HCT116 (cell line): Measurements from ENCODE around the gene PCDHA7. TPM values are rescaled to one million over a fixed set of nuclear protein-coding genes. Genes with fewer than 3 reads are reported as not detected.

ENCODE experiments used
- ATAC-seq: fragments of 200-7000 bp; cut with Tn5 transposase; 2 replicates; pipeline ENCODE4 v1.9.1; 2020; ENCODE audit warnings: mild to moderate bottlenecking, moderate library complexity
- BruUV-seq: library from RNA; stranded (reverse); fragments of 400-500 nt; replicated peaks from 2 replicates; lab custom pipeline; 2021; lab: Mats Ljungman, UMichigan
- CTCF ChIA-PET: fragments of 300-600 bp; sonication (Branson Sonifier 250); formaldehyde crosslinking; loops from one replicate; lab custom pipeline; 2021; ENCODE audit warnings: antibody characterized with exemption; lab: Charles Lee
- POLR2A ChIA-PET: fragments of 300-600, 350-600 bp; sonication (Branson Sonifier 250); formaldehyde crosslinking; loops from one replicate; lab custom pipeline; 2021; ENCODE audit warnings: antibody characterized with exemption; lab: Charles Lee
- RAD21 ChIA-PET, 2 experiments: fragments of 300-600 bp; sonication (Branson Sonifier 250); formaldehyde crosslinking; loops; one replicate each; lab custom pipeline; 2023; ENCODE audit warnings: low total read pairs in 2 of 2; ENCODE audit not compliant: uncharacterized antibody in 2 of 2, unreplicated experiment in 2 of 2, low non-redundant PET in 1 of 2; lab: Charles Lee
- DNase-seq: peaks from one replicate; pipeline ENCODE4 v3.0.0-alpha.2; 2010; ENCODE audit warnings: low read depth, low spot score
- H2AFZ ChIP-seq: fragments of 200-600 bp; shearing (Covaris generic), sonication (generic); 2 replicates; pipeline ENCODE4 v1.6.1; 2017; ENCODE audit warnings: low read depth, mixed run types, mixed read lengths, antibody characterized with exemption, low read length; ENCODE audit not compliant: poor library complexity, severe bottlenecking
- H3K27ac ChIP-seq: 2 replicates; pipeline ENCODE4 v1.5.1; 2012; ENCODE audit warnings: low read depth, low read length
- H3K27me3 ChIP-seq: fragments of 200-600 bp; sonication (generic); 2 replicates; pipeline ENCODE4 v1.6.1; 2016; ENCODE audit warnings: mixed run types, low read length, mixed read lengths; ENCODE audit not compliant: insufficient read depth
- H3K36me3 ChIP-seq, 2 experiments: fragments of 200-500 bp in 1 of 2; fragments of 200-600 bp in 1 of 2; sonication (Bioruptor generic) in 1 of 2; sonication (generic) in 1 of 2; 2 replicates each; pipeline versions ENCODE4 v1.5.1 to v1.6.1; 2014 to 2016; ENCODE audit warnings: low read length in 2 of 2, inconsistent platforms in 1 of 2, mixed read lengths in 1 of 2, mixed run types in 1 of 2; ENCODE audit not compliant: insufficient read depth in 2 of 2, control insufficient read depth in 1 of 2
- H3K4me1 ChIP-seq, 2 experiments: fragments of 200-600 bp in 1 of 2; sonication (generic) in 1 of 2; 2 replicates each; pipeline versions ENCODE4 v1.5.1 to v1.6.1; 2012 to 2017; ENCODE audit warnings: low read length in 2 of 2, inconsistent platforms in 1 of 2, mild to moderate bottlenecking in 1 of 2, mixed read lengths in 1 of 2, mixed run types in 1 of 2, moderate library complexity in 1 of 2; ENCODE audit not compliant: insufficient read depth in 2 of 2, control insufficient read depth in 1 of 2
- H3K4me2 ChIP-seq: fragments of 200-600 bp; sonication (generic); 2 replicates; pipeline ENCODE4 v1.6.1; 2017; ENCODE audit warnings: mixed run types, low read length, mixed read lengths
- H3K4me3 ChIP-seq, 2 experiments: fragments of 200-600 bp in 1 of 2; sonication (generic) in 1 of 2; replicated peaks in 1 of 2; 2 replicates each; pipeline ENCODE4 v1.5.1; 2011 to 2016; ENCODE audit warnings: low read length in 2 of 2, control low read depth in 1 of 2, low read depth in 1 of 2, mild to moderate bottlenecking in 1 of 2, mixed read lengths in 1 of 2, mixed run types in 1 of 2
- H3K79me2 ChIP-seq: fragments of 200-600 bp; sonication (generic); 2 replicates; pipeline ENCODE4 v1.6.1; 2017; ENCODE audit warnings: mild to moderate bottlenecking, mixed run types, low read length, moderate library complexity, mixed read lengths; ENCODE audit not compliant: insufficient read depth
- H3K9ac ChIP-seq: fragments of 200-600 bp; sonication (generic); 2 replicates; pipeline ENCODE4 v1.6.1; 2016; ENCODE audit warnings: low read length, mixed read lengths
- H3K9me2 ChIP-seq: fragments of 200-600 bp; sonication (generic), shearing (Covaris generic); 2 replicates; pipeline ENCODE4 v1.6.1; 2017; ENCODE audit warnings: mixed run types, mild to moderate bottlenecking, moderate library complexity; ENCODE audit not compliant: insufficient read depth
- H3K9me3 ChIP-seq, 2 experiments: fragments of 200-500 bp in 1 of 2; fragments of 200-600 bp in 1 of 2; sonication (Bioruptor generic) in 1 of 2; sonication (generic) in 1 of 2; 2 replicates each; pipeline ENCODE4 v1.6.1; 2014 to 2017; ENCODE audit warnings: low read length in 2 of 2, mixed read lengths in 2 of 2, inconsistent platforms in 1 of 2, low read depth in 1 of 2, mild to moderate bottlenecking in 1 of 2, mixed run types in 1 of 2, moderate library complexity in 1 of 2; ENCODE audit not compliant: control insufficient read depth in 1 of 2, insufficient read depth in 1 of 2
- H4K20me1 ChIP-seq: fragments of 200-600 bp; sonication (generic), shearing (Covaris generic); 2 replicates; pipeline ENCODE4 v1.6.1; 2017; ENCODE audit warnings: mixed run types, mild to moderate bottlenecking, moderate library complexity; ENCODE audit not compliant: insufficient read depth
- EZH2phosphoT487 ChIP-seq: fragments of 200-600 bp; IDR thresholded peaks from 2 replicates; pipeline ENCODE4 v1.6.1; 2018; ENCODE audit warnings: antibody characterized with exemption, borderline replicate concordance
- FOSL1 ChIP-seq: IDR thresholded peaks from 2 replicates; pipeline ENCODE4 v1.6.1; 2012; ENCODE audit warnings: low read depth
- intact Hi-C: fragments of 100-400 bp; cut with micrococcal nuclease; formaldehyde crosslinking; loops from 2 replicates; pipeline ENCODE4 v1.10.0; 2022
- total RNA-seq: library from RNA; stranded (reverse); gene quantifications from one replicate; pipeline ENCODE4 v1.2.1, GENCODE V29; 2021; ENCODE audit not compliant: unreplicated experiment
- TF ChIP-seq, protein P1 (sequence below), 3 experiments: fragments of 200-600 bp in 1 of 3; sonication (generic) in 1 of 3; IDR thresholded peaks in 2 of 3; conservative IDR thresholded peaks in 1 of 3; 2 replicates each; pipeline ENCODE4 v1.5.1; 2012 to 2017; ENCODE audit warnings: low read depth in 2 of 3, low read length in 2 of 3, antibody characterized with exemption in 1 of 3, borderline replicate concordance in 1 of 3, control low read depth in 1 of 3, mild to moderate bottlenecking in 1 of 3, mixed read lengths in 1 of 3, mixed run types in 1 of 3, moderate library complexity in 1 of 3; ENCODE audit not compliant: insufficient read depth in 1 of 3

The PCDHA7 gene
- total RNA-seq, 1 experiment from 2014 or later = not detected

DNA sequence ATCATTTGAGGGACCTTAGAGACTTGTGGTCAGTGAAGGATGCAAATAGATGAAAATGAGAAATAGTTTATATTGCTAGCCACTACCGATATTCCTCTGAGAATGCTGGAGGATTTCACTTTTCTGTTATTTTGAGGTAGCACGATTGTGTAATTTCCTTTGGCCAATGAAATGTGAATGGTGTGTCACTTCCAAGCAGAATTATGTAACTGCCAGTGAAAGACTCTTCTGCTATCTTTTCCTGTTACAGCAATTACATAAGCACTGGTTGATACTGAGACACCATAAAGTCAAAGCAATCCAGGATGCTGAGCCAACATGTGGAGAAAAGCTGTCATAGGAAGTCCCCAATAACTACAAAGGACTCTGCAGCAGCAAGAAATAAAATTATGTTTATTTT, 43.0 kb upstream of the PCDHA7 start:
- Histone ChIP-seq H3K9ac (no peak overlapping the region), H4K20me1 (no peaks in the 10 kb centered on the region), H3K9me3 (peaks cover 0 to 6% of the 10 kb centered on the region in 2 experiments; a peak in 1 of 4 replicates), H3K4me1 (no peaks in the 10 kb centered on the region), H3K4me2 (no peak overlapping the region), H3K4me3 (no peak overlapping the region), H3K9me2 (no peaks in the 10 kb centered on the region), H3K27me3 (no peaks in the 10 kb centered on the region), H3K27ac (no peak overlapping the region)
- ATAC-seq = no peak
- ChIA-PET CTCF (no interaction called here), POLR2A (no interaction called here), RAD21 (no interaction called here)
- no TSS peak for BruUV-seq
- no peak for DNase-seq
- TF ChIP-seq EZH2phosphoT487 = no peak
- TF ChIP-seq, all 23 proteins: peak for 0
- Histone ChIP-seq H3K36me3 (no peaks in the 10 kb centered on the region), H3K79me2 (no peaks in the 10 kb centered on the region), H2AFZ (no peak overlapping the region)
- intact Hi-C loops = no loop called here

DNA sequence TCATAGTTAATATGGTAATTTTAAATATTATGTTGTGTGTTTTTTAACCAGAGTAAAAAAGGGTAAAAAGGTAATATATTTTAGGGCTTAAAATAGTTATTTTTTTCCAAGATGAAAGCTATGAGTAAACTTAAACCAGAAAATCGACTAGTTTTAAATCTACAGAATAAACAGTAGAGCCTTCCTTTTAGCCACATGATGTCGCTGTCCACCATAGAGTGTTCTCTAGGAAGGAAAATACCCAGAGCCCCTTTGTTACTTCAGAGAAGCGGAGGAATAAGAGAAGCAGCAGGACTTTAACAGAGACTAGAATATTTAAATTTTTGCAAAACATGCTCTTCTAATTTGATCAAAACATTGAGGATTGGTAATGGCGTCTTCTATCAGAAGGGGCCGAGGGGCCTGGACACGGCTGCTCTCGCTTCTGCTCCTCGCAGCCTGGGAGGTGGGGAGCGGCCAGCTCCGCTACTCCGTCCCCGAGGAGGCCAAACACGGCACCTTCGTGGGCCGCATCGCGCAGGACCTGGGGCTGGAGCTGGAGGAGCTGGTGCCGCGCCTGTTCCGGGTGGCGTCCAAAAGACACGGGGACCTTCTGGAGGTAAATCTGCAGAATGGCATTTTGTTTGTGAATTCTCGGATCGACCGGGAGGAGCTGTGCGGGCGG, 39.3 kb upstream of the PCDHA7 start, which contains the start of gene PCDHA2:
Gene PCDHA2, plus strand, starts transcription at position 258 of the 664 bp plus-strand sequence.
- H3K79me2 ChIP-seq = no peaks in the 10 kb centered on the region
- no peak within 1 kb of the TSS for H3K4me2 ChIP-seq
- H3K4me3 ChIP-seq = no peak within 1 kb of the TSS
- ATAC-seq (no peak), DNase-seq (no peak)
- H3K4me1 ChIP-seq = no peaks in the 10 kb centered on the region
- no peaks in the 10 kb centered on the region for H3K27me3 ChIP-seq
- CTCF ChIA-PET = no interaction called here
- H3K9me3 ChIP-seq = no peaks in the 10 kb centered on the region
- H3K36me3 ChIP-seq = no peaks in the 10 kb centered on the region
- RAD21 ChIA-PET = no interaction called here
- TF ChIP-seq, protein P1, sequence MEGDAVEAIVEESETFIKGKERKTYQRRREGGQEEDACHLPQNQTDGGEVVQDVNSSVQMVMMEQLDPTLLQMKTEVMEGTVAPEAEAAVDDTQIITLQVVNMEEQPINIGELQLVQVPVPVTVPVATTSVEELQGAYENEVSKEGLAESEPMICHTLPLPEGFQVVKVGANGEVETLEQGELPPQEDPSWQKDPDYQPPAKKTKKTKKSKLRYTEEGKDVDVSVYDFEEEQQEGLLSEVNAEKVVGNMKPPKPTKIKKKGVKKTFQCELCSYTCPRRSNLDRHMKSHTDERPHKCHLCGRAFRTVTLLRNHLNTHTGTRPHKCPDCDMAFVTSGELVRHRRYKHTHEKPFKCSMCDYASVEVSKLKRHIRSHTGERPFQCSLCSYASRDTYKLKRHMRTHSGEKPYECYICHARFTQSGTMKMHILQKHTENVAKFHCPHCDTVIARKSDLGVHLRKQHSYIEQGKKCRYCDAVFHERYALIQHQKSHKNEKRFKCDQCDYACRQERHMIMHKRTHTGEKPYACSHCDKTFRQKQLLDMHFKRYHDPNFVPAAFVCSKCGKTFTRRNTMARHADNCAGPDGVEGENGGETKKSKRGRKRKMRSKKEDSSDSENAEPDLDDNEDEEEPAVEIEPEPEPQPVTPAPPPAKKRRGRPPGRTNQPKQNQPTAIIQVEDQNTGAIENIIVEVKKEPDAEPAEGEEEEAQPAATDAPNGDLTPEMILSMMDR (IDR thresholded peaks at IDR 0.05 in 2 of 3, conservative IDR thresholded peaks at IDR 0.05 in 1 of 3; ENCODE audit: borderline replicate concordance in 1 of 3, insufficient read depth in 1 of 3, low read depth in 2 of 3, low read length in 2 of 3) = peak in 1 of 3 experiments; percentile 17; a peak in 2 of 6 replicates
- no peak for TF ChIP-seq FOSL1
- POLR2A ChIA-PET = no interaction called here
- intact Hi-C loops = no loop called here
- no peak within 1 kb of the TSS for H3K27ac ChIP-seq
- H4K20me1 ChIP-seq = no peaks in the 10 kb centered on the region
- no peak within 1 kb of the TSS for H2AFZ ChIP-seq
- no TSS peak for BruUV-seq
- no peaks in the 10 kb centered on the region for H3K9me2 ChIP-seq
- no peak within 1 kb of the TSS for H3K9ac ChIP-seq
